HFFc6 (cell line): ENCODE results near the gene ITPR1. TPM values are rescaled to one million over a fixed set of nuclear protein-coding genes. Genes with fewer than 3 reads are reported as not detected.
"Not testable (repeated sequence)": the region's sequence is repeated elsewhere in the genome, so short reads cannot be mapped to it uniquely, and the experiment has no call there.

Experiments
- DNase-seq: peaks from one replicate; pipeline ENCODE4 v3.0.0-alpha.2; 2018
- H3K27ac Mint-ChIP-seq: 2 replicates; pipeline ENCODE4 v1.8.0; 2020; ENCODE audit warnings: mild to moderate bottlenecking, mixed read lengths
- H3K27me3 Mint-ChIP-seq: 2 replicates; pipeline ENCODE4 v1.8.0; 2021; ENCODE audit warnings: mild to moderate bottlenecking, moderate library complexity, mixed read lengths; ENCODE audit not compliant: insufficient read depth
- H3K36me3 Mint-ChIP-seq: 2 replicates; pipeline ENCODE4 v1.8.0; 2021; ENCODE audit warnings: low read depth, mixed read lengths
- H3K4me1 Mint-ChIP-seq: 2 replicates; pipeline ENCODE4 v1.8.0; 2020; ENCODE audit warnings: low read depth, mixed read lengths
- H3K4me3 Mint-ChIP-seq: 2 replicates; pipeline ENCODE4 v1.8.0; 2020; ENCODE audit warnings: mild to moderate bottlenecking, moderate library complexity, mixed read lengths
- H3K9me3 Mint-ChIP-seq: 2 replicates; pipeline ENCODE4 v1.8.0; 2020; ENCODE audit warnings: mild to moderate bottlenecking, mixed read lengths
- total RNA-seq, 6 experiments: library from RNA; stranded (reverse); fragmentation: NEBNext Ultra II Directional; extraction: Animal tissue kit (Norgen Biotek cat#: 25700); gene quantifications; 2 replicates in 1 of 6; 3 replicates in 5 of 6; pipeline ENCODE4 v1.2.3, GENCODE V29; 2021
- TF ChIP-seq, protein P1 (sequence below): fragments of 200-600 bp; sonication (generic); IDR thresholded peaks from 2 replicates; pipeline ENCODE4 v1.5.0; 2021; ENCODE audit warnings: antibody characterized with exemption, mild to moderate bottlenecking

ITPR1 gene
- total RNA-seq, 6 experiments from 2014 or later: 4.9 to 8.3 (median 6.1) TPM

DNA sequence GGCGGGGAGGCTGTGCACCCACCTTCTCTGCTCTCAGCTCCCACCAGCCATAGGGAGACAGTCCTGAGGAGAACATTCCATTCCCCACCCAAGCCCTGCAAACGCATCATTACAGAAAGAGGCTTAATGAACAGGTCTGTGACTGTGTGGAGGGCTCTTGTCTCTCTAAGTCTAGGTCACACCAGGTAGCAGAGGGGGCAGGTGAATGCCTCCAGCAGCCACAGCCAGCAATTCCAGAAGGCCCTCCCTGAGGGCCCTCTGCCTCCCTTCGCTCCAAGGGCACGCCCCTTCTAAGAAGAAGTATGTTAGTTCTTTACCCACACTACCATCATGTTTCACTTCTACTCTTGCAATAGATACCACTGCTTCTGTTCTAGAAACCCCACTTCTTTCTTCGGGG, 268.6 kb downstream of the ITPR1 start:
- Mint-ChIP-seq H3K4me3 (no peak overlapping the region), H3K27me3 (peaks cover 17% of the 10 kb centered on the region), H3K36me3 (peaks cover 15% of the 10 kb centered on the region; the same call in 1 of the 2 replicates), H3K9me3 (peaks cover 28% of the 10 kb centered on the region), H3K4me1 (no peaks in the 10 kb centered on the region), H3K27ac (no peak overlapping the region)
- no peak for DNase-seq
- TF ChIP-seq, protein P1, sequence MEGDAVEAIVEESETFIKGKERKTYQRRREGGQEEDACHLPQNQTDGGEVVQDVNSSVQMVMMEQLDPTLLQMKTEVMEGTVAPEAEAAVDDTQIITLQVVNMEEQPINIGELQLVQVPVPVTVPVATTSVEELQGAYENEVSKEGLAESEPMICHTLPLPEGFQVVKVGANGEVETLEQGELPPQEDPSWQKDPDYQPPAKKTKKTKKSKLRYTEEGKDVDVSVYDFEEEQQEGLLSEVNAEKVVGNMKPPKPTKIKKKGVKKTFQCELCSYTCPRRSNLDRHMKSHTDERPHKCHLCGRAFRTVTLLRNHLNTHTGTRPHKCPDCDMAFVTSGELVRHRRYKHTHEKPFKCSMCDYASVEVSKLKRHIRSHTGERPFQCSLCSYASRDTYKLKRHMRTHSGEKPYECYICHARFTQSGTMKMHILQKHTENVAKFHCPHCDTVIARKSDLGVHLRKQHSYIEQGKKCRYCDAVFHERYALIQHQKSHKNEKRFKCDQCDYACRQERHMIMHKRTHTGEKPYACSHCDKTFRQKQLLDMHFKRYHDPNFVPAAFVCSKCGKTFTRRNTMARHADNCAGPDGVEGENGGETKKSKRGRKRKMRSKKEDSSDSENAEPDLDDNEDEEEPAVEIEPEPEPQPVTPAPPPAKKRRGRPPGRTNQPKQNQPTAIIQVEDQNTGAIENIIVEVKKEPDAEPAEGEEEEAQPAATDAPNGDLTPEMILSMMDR: no peak

DNA sequence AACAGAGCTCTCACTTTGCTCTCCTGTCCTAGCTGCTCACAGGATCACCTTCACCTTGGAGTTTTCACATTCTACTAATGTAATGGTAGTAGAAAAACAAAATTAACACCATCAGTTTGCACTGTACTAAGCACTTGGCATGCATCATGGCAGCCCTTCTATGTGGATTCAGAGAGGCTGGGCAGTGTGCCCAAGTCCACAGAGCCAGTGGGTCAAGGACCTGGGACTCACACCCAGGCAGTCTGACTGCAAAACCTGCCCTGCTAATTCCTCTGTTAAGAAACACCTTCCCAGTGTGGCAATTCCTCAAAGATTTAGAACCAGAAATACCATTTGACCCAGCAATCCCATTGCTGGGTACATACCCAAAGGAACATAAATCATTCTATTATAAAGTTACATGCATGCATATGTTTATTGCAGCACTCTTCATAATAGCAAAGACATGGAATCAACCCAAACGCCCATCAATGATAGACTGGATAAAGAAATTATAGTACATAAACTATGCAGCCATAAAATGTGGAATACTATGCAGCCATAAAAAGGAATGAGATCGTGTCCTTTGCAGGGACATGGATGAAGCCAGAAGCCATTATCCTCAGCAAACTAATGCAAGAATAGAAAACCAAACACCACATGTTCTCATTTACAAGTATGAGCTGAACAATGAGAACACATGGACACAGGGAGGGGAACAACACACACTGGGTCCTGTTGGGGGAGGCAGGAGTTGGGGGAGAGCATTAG, 269.5 kb downstream of the ITPR1 start:
- not testable (repeated sequence) for H3K4me3 Mint-ChIP-seq, H3K27ac Mint-ChIP-seq, DNase-seq, H3K4me1 Mint-ChIP-seq
- H3K9me3 Mint-ChIP-seq: peaks cover 30% of the 10 kb centered on the region
- peaks cover 17% of the 10 kb centered on the region for H3K27me3 Mint-ChIP-seq
- H3K36me3 Mint-ChIP-seq: peaks cover 18% of the 10 kb centered on the region; the same call in 1 of the 2 replicates

DNA sequence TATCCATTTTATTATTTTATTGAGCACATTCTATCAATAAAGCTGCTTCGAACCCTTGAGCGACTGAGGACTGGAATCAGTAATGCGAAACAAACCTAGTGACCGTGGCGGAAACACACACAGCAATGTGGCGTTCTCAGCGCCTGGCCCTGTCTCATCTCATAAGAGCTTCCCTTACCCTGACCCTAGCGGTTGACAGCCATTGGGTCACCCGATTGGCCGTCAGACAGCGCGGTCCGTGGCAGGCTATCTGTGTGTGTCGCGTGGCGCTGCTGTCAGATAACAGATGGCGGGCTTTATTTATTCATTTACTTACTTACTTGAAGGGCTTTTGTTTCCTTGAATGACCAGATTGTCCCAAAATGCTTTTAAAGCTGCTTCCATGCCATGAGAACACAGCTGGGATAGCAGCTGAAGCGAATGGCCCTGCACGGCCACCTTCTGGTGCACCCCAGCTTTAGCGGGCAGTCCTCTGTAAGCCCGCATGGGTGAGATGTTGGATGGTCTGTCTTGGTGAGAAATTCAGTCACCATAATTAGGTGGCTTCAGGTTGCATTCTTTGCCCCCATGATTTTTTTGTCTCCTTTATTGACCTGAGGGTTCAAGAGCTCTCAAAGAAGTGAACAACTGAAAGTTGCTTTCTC, 270.6 kb downstream of the ITPR1 start:
- Mint-ChIP-seq H3K36me3 (peaks cover 23% of the 10 kb centered on the region; the same call in 1 of the 2 replicates), H3K4me3 (no peak overlapping the region), H3K4me1 (no peaks in the 10 kb centered on the region), H3K27me3 (peaks cover 17% of the 10 kb centered on the region), H3K9me3 (peaks cover 30% of the 10 kb centered on the region), H3K27ac (no peak overlapping the region)
- TF ChIP-seq, protein P1: no peak
- no peak for DNase-seq

DNA sequence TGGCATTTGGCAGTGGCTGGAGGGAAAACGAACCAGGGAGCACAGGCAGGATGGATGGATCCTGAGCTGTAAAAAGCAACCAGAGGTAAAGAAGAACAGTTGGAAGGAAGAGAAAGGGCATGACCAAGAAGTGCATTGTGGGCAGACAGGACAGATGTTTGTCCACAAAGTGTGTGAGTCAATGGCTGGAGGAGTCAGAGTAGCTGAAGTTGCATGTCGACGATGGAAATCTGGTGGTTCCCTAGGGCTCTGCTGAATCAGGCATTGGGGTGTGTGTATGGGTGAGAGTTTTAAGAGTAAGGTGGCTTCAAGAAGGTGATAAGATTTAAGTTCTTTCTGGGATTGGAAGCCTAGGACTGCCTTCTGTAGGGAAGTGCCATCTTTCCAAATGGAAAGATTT, 272.1 kb downstream of the ITPR1 start:
- H3K9me3 Mint-ChIP-seq: peaks cover 30% of the 10 kb centered on the region
- peaks cover 23% of the 10 kb centered on the region; the same call in 1 of the 2 replicates for H3K36me3 Mint-ChIP-seq
- no peak for DNase-seq
- H3K27me3 Mint-ChIP-seq: peaks cover 19% of the 10 kb centered on the region
- no peaks in the 10 kb centered on the region for H3K4me1 Mint-ChIP-seq
- TF ChIP-seq, protein P1: no peak
- no peak overlapping the region for H3K27ac Mint-ChIP-seq
- no peak overlapping the region for H3K4me3 Mint-ChIP-seq

DNA sequence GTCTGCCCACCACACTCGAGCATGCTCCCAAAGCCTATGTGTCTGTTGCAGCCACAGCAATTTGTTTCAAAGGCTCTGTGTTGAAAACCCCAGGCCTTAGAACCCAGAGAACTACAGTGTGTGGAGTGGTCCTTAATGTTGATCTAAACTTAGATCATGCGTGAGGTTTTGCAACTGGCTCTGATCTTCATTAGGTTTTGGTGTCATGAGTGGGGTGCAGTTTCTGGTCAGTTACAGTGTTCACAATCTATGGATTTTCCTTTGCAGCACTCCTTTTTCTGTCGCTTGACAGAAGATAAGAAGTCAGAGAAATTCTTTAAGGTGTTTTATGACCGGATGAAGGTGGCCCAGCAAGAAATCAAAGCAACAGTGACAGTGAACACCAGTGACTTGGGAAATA, 273.1 kb downstream of the ITPR1 start:
- no peak overlapping the region for H3K27ac Mint-ChIP-seq
- peaks cover 17% of the 10 kb centered on the region; the same call in 1 of the 2 replicates for H3K36me3 Mint-ChIP-seq
- H3K4me3 Mint-ChIP-seq: no peak overlapping the region
- no peaks in the 10 kb centered on the region for H3K4me1 Mint-ChIP-seq
- H3K27me3 Mint-ChIP-seq: peaks cover 11% of the 10 kb centered on the region; the same call in 1 of the 2 replicates
- DNase-seq: no peak
- TF ChIP-seq, protein P1: no peak
- peaks cover 22% of the 10 kb centered on the region for H3K9me3 Mint-ChIP-seq
